GM18867 (cell line): ENCODE data around the gene DAAM2.
A peak's percentile ranks its signal among the peaks of the same experiment; 100 is the strongest.

ENCODE experiments used
- ATAC-seq: cut with Tn5 transposase; IDR thresholded peaks from one replicate; pipeline ENCODE4 v1.9.1; 2021; ENCODE audit warnings: mild to moderate bottlenecking, moderate library complexity; ENCODE audit not compliant: unreplicated experiment

DAAM2 gene

GRCh38 chr6:39791850-39792539, at the start of gene DAAM2:
TSS of gene DAAM2 (plus strand) at chr6:39792376. CDS start at chr6:39856303, 63,927 bp downstream.
- ATAC-seq, result no peak

- peak; percentile 53 for ATAC-seq
Observed at GRCh38 chr6:39746795-39747194, 45.4 kb upstream of the DAAM2 start.

GRCh38 chr6:39752835-39753724, 39.1 kb upstream of the DAAM2 start:
- peak; percentile 53 for ATAC-seq

GRCh38 chr6:39753725-39754045, 38.5 kb upstream of the DAAM2 start:
- ATAC-seq, result no peak

- no peak for ATAC-seq
Observed at GRCh38 chr6:39754514-39755115, 37.6 kb upstream of the DAAM2 start.

- ATAC-seq, result no peak
Observed at GRCh38 chr6:39755231-39755630, 36.9 kb upstream of the DAAM2 start.

- no peak for ATAC-seq
Observed at GRCh38 chr6:39756582-39756981, 35.6 kb upstream of the DAAM2 start.

- ATAC-seq, result no peak
Observed at GRCh38 chr6:39758905-39759605, 33.1 kb upstream of the DAAM2 start.

- no peak for ATAC-seq
Observed at GRCh38 chr6:39760226-39760952, 31.8 kb upstream of the DAAM2 start.

- ATAC-seq, result no peak
Observed at GRCh38 chr6:39765508-39766065, 26.6 kb upstream of the DAAM2 start.

- ATAC-seq, result no peak
Observed at GRCh38 chr6:39769012-39769411, 23.2 kb upstream of the DAAM2 start.

GRCh38 chr6:39770446-39770845, 21.7 kb upstream of the DAAM2 start:
- no peak for ATAC-seq

GRCh38 chr6:39772559-39773273, 19.5 kb upstream of the DAAM2 start:
- ATAC-seq, result no peak

- ATAC-seq, result no peak
Observed at GRCh38 chr6:39773782-39774181, 18.4 kb upstream of the DAAM2 start.

GRCh38 chr6:39776581-39776980, 15.6 kb upstream of the DAAM2 start:
- ATAC-seq, result no peak

GRCh38 chr6:39777218-39777617, 15.0 kb upstream of the DAAM2 start:
- ATAC-seq, result no peak

- ATAC-seq, result no peak
Observed at GRCh38 chr6:39777661-39778060, 14.5 kb upstream of the DAAM2 start.

GRCh38 chr6:39778581-39779255, 13.5 kb upstream of the DAAM2 start:
- no peak for ATAC-seq

- ATAC-seq, result no peak
Observed at GRCh38 chr6:39785281-39785680, 6.9 kb upstream of the DAAM2 start.
